ENCODE data around the gene SULT1A2. TPM values are rescaled to one million over a fixed set of nuclear protein-coding genes. Genes with fewer than 3 reads are reported as not detected.

The SULT1A2 gene
- total and polyA plus RNA-seq, 2 of the 13 experiments (the other 11 are each of a cell fraction or from before 2014, with no cell fraction given): 33.0 to 34.2 TPM

DNA sequence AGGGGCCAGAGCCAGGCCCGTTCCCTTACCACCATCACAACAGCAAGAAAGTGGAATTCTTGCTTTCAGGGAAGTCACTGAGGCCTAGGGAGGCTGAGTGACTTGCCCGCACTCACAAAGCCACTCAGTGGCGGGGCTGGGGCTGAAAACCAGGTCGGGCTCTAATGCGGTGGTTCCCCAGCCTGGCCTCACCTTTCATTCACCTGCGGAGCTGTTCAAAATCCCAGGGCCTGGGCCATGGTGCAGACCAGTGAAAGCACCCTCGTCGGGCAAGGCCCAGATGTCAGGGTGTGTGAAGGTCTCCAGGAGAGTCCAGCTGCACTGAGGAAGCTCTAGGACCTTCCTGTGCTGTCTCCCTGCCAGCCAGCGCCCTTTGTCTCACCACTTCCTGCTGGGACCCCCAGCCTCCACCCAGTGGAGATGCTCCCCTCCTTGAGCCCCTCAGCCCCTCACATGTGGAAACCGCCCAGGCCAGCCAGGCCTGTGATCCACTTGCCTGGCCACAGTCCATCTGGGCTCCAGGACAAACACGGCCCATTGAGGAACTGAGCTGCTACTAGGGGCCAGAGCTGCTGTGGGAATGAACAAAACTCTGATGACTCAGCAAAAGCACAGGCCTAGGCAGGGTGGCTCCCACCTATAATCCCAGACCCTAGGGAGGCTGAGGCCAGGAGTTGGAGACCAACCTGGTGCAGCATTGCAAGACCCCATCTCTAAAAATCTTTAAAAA lies 12.2 kb upstream of the SULT1A2 start (continued):
- TF ChIP-seq, protein P1, sequence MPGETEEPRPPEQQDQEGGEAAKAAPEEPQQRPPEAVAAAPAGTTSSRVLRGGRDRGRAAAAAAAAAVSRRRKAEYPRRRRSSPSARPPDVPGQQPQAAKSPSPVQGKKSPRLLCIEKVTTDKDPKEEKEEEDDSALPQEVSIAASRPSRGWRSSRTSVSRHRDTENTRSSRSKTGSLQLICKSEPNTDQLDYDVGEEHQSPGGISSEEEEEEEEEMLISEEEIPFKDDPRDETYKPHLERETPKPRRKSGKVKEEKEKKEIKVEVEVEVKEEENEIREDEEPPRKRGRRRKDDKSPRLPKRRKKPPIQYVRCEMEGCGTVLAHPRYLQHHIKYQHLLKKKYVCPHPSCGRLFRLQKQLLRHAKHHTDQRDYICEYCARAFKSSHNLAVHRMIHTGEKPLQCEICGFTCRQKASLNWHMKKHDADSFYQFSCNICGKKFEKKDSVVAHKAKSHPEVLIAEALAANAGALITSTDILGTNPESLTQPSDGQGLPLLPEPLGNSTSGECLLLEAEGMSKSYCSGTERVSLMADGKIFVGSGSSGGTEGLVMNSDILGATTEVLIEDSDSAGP (CRISPR knock-in tag; IDR thresholded peaks at IDR 0.05; ENCODE audit: borderline replicate concordance): 0 out of 2 replicates have a peak, but pooled peaks have one; percentile 7
- TF ChIP-seq MAFG (CRISPR knock-in tag; IDR thresholded peaks at IDR 0.05): peak; percentile 94
- TF ChIP-seq ZNF567 (CRISPR knock-in tag; IDR thresholded peaks at IDR 0.05; ENCODE audit: borderline replicate concordance): 0 out of 2 replicates have a peak, but pooled peaks have one; percentile 17
- TF ChIP-seq NFE2L2 (IDR thresholded peaks at IDR 0.05; ENCODE audit: low read length): peak; percentile 96
- TF ChIP-seq ZFY (CRISPR knock-in tag; IDR thresholded peaks at IDR 0.05): peak; percentile 30; the same call in 1 of the 2 replicates
- TF ChIP-seq, protein P2, sequence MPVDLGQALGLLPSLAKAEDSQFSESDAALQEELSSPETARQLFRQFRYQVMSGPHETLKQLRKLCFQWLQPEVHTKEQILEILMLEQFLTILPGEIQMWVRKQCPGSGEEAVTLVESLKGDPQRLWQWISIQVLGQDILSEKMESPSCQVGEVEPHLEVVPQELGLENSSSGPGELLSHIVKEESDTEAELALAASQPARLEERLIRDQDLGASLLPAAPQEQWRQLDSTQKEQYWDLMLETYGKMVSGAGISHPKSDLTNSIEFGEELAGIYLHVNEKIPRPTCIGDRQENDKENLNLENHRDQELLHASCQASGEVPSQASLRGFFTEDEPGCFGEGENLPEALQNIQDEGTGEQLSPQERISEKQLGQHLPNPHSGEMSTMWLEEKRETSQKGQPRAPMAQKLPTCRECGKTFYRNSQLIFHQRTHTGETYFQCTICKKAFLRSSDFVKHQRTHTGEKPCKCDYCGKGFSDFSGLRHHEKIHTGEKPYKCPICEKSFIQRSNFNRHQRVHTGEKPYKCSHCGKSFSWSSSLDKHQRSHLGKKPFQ (CRISPR knock-in tag; IDR thresholded peaks at IDR 0.05; ENCODE audit: insufficient replicate concordance): peak; percentile 44
- TF ChIP-seq, protein P3, sequence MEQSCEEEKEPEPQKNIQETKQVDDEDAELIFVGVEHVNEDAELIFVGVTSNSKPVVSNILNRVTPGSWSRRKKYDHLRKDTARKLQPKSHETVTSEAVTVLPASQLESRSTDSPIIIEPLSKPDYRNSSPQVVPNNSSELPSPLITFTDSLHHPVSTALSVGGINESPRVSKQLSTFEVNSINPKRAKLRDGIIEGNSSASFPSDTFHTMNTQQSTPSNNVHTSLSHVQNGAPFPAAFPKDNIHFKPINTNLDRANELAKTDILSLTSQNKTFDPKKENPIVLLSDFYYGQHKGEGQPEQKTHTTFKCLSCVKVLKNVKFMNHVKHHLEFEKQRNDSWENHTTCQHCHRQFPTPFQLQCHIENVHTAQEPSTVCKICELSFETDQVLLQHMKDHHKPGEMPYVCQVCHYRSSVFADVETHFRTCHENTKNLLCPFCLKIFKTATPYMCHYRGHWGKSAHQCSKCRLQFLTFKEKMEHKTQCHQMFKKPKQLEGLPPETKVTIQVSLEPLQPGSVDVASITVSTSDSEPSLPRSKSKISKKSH (CRISPR knock-in tag; IDR thresholded peaks at IDR 0.05; ENCODE audit: borderline replicate concordance): peak; percentile 5; the same call in 1 of the 2 replicates
- TF ChIP-seq, protein P4, sequence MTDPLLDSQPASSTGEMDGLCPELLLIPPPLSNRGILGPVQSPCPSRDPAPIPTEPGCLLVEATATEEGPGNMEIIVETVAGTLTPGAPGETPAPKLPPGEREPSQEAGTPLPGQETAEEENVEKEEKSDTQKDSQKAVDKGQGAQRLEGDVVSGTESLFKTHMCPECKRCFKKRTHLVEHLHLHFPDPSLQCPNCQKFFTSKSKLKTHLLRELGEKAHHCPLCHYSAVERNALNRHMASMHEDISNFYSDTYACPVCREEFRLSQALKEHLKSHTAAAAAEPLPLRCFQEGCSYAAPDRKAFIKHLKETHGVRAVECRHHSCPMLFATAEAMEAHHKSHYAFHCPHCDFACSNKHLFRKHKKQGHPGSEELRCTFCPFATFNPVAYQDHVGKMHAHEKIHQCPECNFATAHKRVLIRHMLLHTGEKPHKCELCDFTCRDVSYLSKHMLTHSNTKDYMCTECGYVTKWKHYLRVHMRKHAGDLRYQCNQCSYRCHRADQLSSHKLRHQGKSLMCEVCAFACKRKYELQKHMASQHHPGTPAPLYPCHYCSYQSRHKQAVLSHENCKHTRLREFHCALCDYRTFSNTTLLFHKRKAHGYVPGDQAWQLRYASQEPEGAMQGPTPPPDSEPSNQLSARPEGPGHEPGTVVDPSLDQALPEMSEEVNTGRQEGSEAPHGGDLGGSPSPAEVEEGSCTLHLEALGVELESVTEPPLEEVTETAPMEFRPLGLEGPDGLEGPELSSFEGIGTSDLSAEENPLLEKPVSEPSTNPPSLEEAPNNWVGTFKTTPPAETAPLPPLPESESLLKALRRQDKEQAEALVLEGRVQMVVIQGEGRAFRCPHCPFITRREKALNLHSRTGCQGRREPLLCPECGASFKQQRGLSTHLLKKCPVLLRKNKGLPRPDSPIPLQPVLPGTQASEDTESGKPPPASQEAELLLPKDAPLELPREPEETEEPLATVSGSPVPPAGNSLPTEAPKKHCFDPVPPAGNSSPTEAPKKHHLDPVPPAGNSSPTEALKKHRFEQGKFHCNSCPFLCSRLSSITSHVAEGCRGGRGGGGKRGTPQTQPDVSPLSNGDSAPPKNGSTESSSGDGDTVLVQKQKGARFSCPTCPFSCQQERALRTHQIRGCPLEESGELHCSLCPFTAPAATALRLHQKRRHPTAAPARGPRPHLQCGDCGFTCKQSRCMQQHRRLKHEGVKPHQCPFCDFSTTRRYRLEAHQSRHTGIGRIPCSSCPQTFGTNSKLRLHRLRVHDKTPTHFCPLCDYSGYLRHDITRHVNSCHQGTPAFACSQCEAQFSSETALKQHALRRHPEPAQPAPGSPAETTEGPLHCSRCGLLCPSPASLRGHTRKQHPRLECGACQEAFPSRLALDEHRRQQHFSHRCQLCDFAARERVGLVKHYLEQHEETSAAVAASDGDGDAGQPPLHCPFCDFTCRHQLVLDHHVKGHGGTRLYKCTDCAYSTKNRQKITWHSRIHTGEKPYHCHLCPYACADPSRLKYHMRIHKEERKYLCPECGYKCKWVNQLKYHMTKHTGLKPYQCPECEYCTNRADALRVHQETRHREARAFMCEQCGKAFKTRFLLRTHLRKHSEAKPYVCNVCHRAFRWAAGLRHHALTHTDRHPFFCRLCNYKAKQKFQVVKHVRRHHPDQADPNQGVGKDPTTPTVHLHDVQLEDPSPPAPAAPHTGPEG (CRISPR knock-in tag; IDR thresholded peaks at IDR 0.05): peak; percentile 23; the same call in 1 of the 2 replicates
- peak; percentile 100 for TF ChIP-seq MAFK (conservative IDR thresholded peaks at IDR 0.05 in 1 of 2, IDR thresholded peaks at IDR 0.05 in 1 of 2; ENCODE audit: low read length in 2 of 2)
- peak; percentile 93; the same call in 1 of the 2 replicates for TF ChIP-seq NFE2L1 (CRISPR knock-in tag; IDR thresholded peaks at IDR 0.05; ENCODE audit: borderline replicate concordance)
- 0 out of 2 replicates have a peak, but pooled peaks have one; percentile 19 for TF ChIP-seq MYC (CRISPR knock-in tag; IDR thresholded peaks at IDR 0.05; ENCODE audit: borderline replicate concordance)
- TF ChIP-seq, protein P5, sequence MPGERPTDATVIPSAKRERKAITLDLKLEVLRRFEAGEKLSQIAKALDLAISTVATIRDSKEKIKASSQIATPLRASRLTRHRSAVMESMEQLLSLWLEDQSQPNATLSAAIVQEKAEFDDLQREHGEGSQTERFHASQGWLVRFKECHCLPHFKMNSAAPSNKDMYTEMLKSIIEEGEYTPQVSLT (CRISPR knock-in tag; IDR thresholded peaks at IDR 0.05; ENCODE audit: borderline replicate concordance, low read depth): 0 out of 2 replicates have a peak, but pooled peaks have one; percentile 23
- 0 out of 2 replicates have a peak, but pooled peaks have one; percentile 20 for TF ChIP-seq ZC3H4 (CRISPR knock-in tag; IDR thresholded peaks at IDR 0.05; ENCODE audit: borderline replicate concordance)
